Measurements from ENCODE around the gene NOVA2. TPM values are rescaled to one million over a fixed set of nuclear protein-coding genes. Genes with fewer than 3 reads are reported as not detected.

Gene NOVA2
- total RNA-seq, 1 experiment from 2014 or later, result not detected

- CTCF ChIA-PET, result no interaction called here
Observed at GRCh38 chr19:45972947-45973540, 621 bp downstream of the NOVA2 start.

GRCh38 chr19:45972081-45972946, 1.4 kb downstream of the NOVA2 start:
- H3K36me3 ChIP-seq (ENCODE audit: insufficient read depth, low read length, poor library complexity, severe bottlenecking), result no peaks in the 10 kb centered on the region
- H3K4me1 ChIP-seq (ENCODE audit: insufficient read depth, low read length, poor library complexity, severe bottlenecking), result no peaks in the 10 kb centered on the region
- BruUV-seq (replicated peaks), result no TSS peak
- POLR2A ChIA-PET (ENCODE audit: low non-redundant PET), result no interaction called here
- H3K27ac ChIP-seq (ENCODE audit: low read depth, low read length, poor library complexity, severe bottlenecking), result no peak overlapping the region
- no peak for TF ChIP-seq EZH2 (IDR thresholded peaks at IDR 0.05; ENCODE audit: borderline replicate concordance, low read depth, low read length, poor library complexity, severe bottlenecking)
- TF ChIP-seq CTCF (conservative IDR thresholded peaks at IDR 0.05; ENCODE audit: low read depth, low read length), result no peak
- DNase-seq (ENCODE audit: low spot score), result no peak
- peaks cover 56% of the 10 kb centered on the region for H3K27me3 ChIP-seq (replicated peaks; ENCODE audit: insufficient read depth, low read depth, low read length, poor library complexity)
- H3K9me3 ChIP-seq (ENCODE audit: low read depth, low read length, poor library complexity, severe bottlenecking), result no peaks in the 10 kb centered on the region
- intact Hi-C loops (cut with micrococcal nuclease; ENCODE audit: unreplicated experiment), result no loop called here
- CTCF ChIA-PET, result no interaction called here
- H3K4me3 ChIP-seq (ENCODE audit: low read depth, low read length, poor library complexity, severe bottlenecking), result no peak overlapping the region

More at GRCh38 chr19:45972947-45973540, 621 bp downstream of the NOVA2 start:
- Histone ChIP-seq H3K36me3 (ENCODE audit: insufficient read depth, low read length, poor library complexity, severe bottlenecking) (no peaks in the 10 kb centered on the region), H3K27ac (ENCODE audit: low read depth, low read length, poor library complexity, severe bottlenecking) (no peak overlapping the region), H3K9me3 (ENCODE audit: low read depth, low read length, poor library complexity, severe bottlenecking) (no peaks in the 10 kb centered on the region), H3K27me3 (replicated peaks; ENCODE audit: insufficient read depth, low read depth, low read length, poor library complexity) (peaks cover 53% of the 10 kb centered on the region), H3K4me3 (ENCODE audit: low read depth, low read length, poor library complexity, severe bottlenecking) (no peak overlapping the region), H3K4me1 (ENCODE audit: insufficient read depth, low read length, poor library complexity, severe bottlenecking) (no peaks in the 10 kb centered on the region)
- BruUV-seq (replicated peaks), result no TSS peak
- DNase-seq (ENCODE audit: low spot score), result no peak
- intact Hi-C loops (cut with micrococcal nuclease; ENCODE audit: unreplicated experiment), result no loop called here
- TF ChIP-seq EZH2 (IDR thresholded peaks at IDR 0.05; ENCODE audit: borderline replicate concordance, low read depth, low read length, poor library complexity, severe bottlenecking), result no peak
- no peak for TF ChIP-seq CTCF (conservative IDR thresholded peaks at IDR 0.05; ENCODE audit: low read depth, low read length)
- POLR2A ChIA-PET (ENCODE audit: low non-redundant PET), result no interaction called here

- H3K9me3 ChIP-seq (ENCODE audit: low read depth, low read length, poor library complexity, severe bottlenecking), result no peaks in the 10 kb centered on the region
- DNase-seq (ENCODE audit: low spot score), result no peak
- no peak for TF ChIP-seq EZH2 (IDR thresholded peaks at IDR 0.05; ENCODE audit: borderline replicate concordance, low read depth, low read length, poor library complexity, severe bottlenecking)
- H3K36me3 ChIP-seq (ENCODE audit: insufficient read depth, low read length, poor library complexity, severe bottlenecking), result no peaks in the 10 kb centered on the region
- H3K4me1 ChIP-seq (ENCODE audit: insufficient read depth, low read length, poor library complexity, severe bottlenecking), result no peaks in the 10 kb centered on the region
- intact Hi-C loops (cut with micrococcal nuclease; ENCODE audit: unreplicated experiment), result no loop called here
- no TSS peak for BruUV-seq (replicated peaks)
- no peak overlapping the region for H3K27ac ChIP-seq (ENCODE audit: low read depth, low read length, poor library complexity, severe bottlenecking)
- peaks cover 63% of the 10 kb centered on the region for H3K27me3 ChIP-seq (replicated peaks; ENCODE audit: insufficient read depth, low read depth, low read length, poor library complexity)
- POLR2A ChIA-PET (ENCODE audit: low non-redundant PET), result no interaction called here
- CTCF ChIA-PET, result no interaction called here
- no peak overlapping the region for H3K4me3 ChIP-seq (ENCODE audit: low read depth, low read length, poor library complexity, severe bottlenecking)
Observed at GRCh38 chr19:45971260-45971902, 2.3 kb downstream of the NOVA2 start.

All from A673 (cell line).